T-helper 2 cell treated with Interferon-gamma antibody and Interleukin-4, amounts not matched to agents 5 μg/mL and 100 μg/mL, for 36 hours (primary cell): ENCODE results near the gene AHNAK.

Experiments used
- DNase-seq: peaks from one replicate; pipeline ENCODE4 v3.0.0; 2021; ENCODE audit warnings: low spot score
- H3K27ac Mint-ChIP-seq: one replicate; pipeline ENCODE4 v1.8.0; 2021; ENCODE audit warnings: mild to moderate bottlenecking, mixed read lengths
- H3K27me3 Mint-ChIP-seq: one replicate; pipeline ENCODE4 v1.8.0; 2021; ENCODE audit warnings: low read depth, mixed read lengths
- H3K36me3 Mint-ChIP-seq: one replicate; pipeline ENCODE4 v1.8.0; 2021; ENCODE audit warnings: low read depth, mixed read lengths
- H3K4me1 Mint-ChIP-seq: one replicate; pipeline ENCODE4 v1.8.0; 2021; ENCODE audit warnings: low read depth, mixed read lengths
- H3K4me3 Mint-ChIP-seq: one replicate; pipeline ENCODE4 v1.8.0; 2022; ENCODE audit warnings: mild to moderate bottlenecking, moderate library complexity, mixed read lengths
- H3K9me3 Mint-ChIP-seq: one replicate; pipeline ENCODE4 v1.8.0; 2021; ENCODE audit warnings: mixed read lengths

The AHNAK gene

DNA sequence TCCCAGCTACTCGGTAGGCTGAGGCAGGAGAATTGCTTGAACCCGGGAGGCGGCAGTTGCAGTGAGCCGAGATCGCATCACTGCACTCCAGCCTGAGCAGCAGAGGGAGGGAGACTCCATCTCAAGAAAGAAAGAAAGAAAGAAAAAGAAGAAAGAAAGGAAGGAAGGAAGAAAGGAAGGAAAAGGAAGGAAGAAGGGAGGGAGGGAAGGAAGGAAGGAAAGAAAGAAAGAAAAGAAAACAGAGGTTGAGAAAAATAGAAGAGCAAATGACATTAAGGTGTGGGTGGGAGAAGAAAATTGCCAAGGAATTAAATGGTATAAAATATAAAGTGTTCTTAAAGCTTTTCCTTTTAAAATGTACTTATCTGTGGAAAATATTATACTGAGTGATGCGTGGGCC lies 49.9 kb downstream of the AHNAK start:
- no peak overlapping the region for H3K4me3 Mint-ChIP-seq
- DNase-seq = no peak
- H3K27ac Mint-ChIP-seq = no peak overlapping the region
- peaks cover 15% of the 10 kb centered on the region for H3K27me3 Mint-ChIP-seq
- H3K4me1 Mint-ChIP-seq = peaks cover 6% of the 10 kb centered on the region
- no peaks in the 10 kb centered on the region for H3K36me3 Mint-ChIP-seq
- no peaks in the 10 kb centered on the region for H3K9me3 Mint-ChIP-seq

- DNase-seq = no peak
- Mint-ChIP-seq H3K27ac (no peak overlapping the region), H3K9me3 (no peaks in the 10 kb centered on the region), H3K27me3 (no peaks in the 10 kb centered on the region), H3K36me3 (no peaks in the 10 kb centered on the region), H3K4me1 (peaks cover 2% of the 10 kb centered on the region), H3K4me3 (no peak overlapping the region)
Observed at GRCh38 chr11:62494246-62494645, 52.4 kb downstream of the AHNAK start.

GRCh38 chr11:62493801-62494200 lies 52.8 kb downstream of the AHNAK start:
- no peaks in the 10 kb centered on the region for H3K36me3 Mint-ChIP-seq
- DNase-seq = no peak
- no peaks in the 10 kb centered on the region for H3K27me3 Mint-ChIP-seq
- peaks cover 2% of the 10 kb centered on the region for H3K4me1 Mint-ChIP-seq
- H3K27ac Mint-ChIP-seq = no peak overlapping the region
- H3K9me3 Mint-ChIP-seq = no peaks in the 10 kb centered on the region
- H3K4me3 Mint-ChIP-seq = no peak overlapping the region

DNA sequence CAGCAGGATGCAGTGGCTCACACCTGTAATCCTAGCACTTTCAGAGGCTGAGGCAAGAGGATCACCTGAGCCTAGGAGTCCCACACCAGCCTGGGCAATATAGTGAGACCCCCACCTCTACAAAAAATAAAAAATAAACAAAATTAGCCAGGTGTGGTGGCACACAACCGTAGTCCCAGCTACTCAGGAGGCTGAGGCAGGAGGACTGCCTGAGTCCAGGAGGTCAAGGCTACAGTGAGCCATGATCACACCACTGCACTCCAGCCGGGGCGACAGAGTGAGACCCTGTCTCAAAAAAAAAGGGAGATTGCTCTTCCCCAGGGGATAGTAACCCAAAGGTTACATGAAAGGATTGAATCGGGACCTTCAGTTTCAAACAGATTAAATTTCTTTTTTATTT lies 54.0 kb downstream of the AHNAK start:
- Mint-ChIP-seq H3K27me3 (no peaks in the 10 kb centered on the region), H3K27ac (no peak overlapping the region), H3K4me3 (no peak overlapping the region), H3K4me1 (peaks cover 4% of the 10 kb centered on the region), H3K9me3 (no peaks in the 10 kb centered on the region), H3K36me3 (no peaks in the 10 kb centered on the region)
- DNase-seq = no peak

- Mint-ChIP-seq H3K36me3 (no peaks in the 10 kb centered on the region), H3K4me3 (no peak overlapping the region), H3K4me1 (peaks cover 4% of the 10 kb centered on the region), H3K27ac (no peak overlapping the region), H3K27me3 (no peaks in the 10 kb centered on the region), H3K9me3 (no peaks in the 10 kb centered on the region)
- no peak for DNase-seq
Observed at GRCh38 chr11:62491571-62492329, 54.9 kb downstream of the AHNAK start.

- DNase-seq = no peak
- Mint-ChIP-seq H3K4me1 (peaks cover 4% of the 10 kb centered on the region), H3K27ac (no peak overlapping the region), H3K27me3 (peaks cover 2% of the 10 kb centered on the region), H3K4me3 (no peak overlapping the region), H3K36me3 (no peaks in the 10 kb centered on the region), H3K9me3 (no peaks in the 10 kb centered on the region)
Observed at GRCh38 chr11:62489204-62489603, 57.4 kb downstream of the AHNAK start.

- H3K4me1 Mint-ChIP-seq = peaks cover 4% of the 10 kb centered on the region
- H3K27me3 Mint-ChIP-seq = peaks cover 2% of the 10 kb centered on the region
- DNase-seq = no peak
- no peak overlapping the region for H3K27ac Mint-ChIP-seq
- H3K36me3 Mint-ChIP-seq = no peaks in the 10 kb centered on the region
- H3K4me3 Mint-ChIP-seq = no peak overlapping the region
- H3K9me3 Mint-ChIP-seq = no peaks in the 10 kb centered on the region
Observed at GRCh38 chr11:62487738-62488551, 58.7 kb downstream of the AHNAK start.

DNA sequence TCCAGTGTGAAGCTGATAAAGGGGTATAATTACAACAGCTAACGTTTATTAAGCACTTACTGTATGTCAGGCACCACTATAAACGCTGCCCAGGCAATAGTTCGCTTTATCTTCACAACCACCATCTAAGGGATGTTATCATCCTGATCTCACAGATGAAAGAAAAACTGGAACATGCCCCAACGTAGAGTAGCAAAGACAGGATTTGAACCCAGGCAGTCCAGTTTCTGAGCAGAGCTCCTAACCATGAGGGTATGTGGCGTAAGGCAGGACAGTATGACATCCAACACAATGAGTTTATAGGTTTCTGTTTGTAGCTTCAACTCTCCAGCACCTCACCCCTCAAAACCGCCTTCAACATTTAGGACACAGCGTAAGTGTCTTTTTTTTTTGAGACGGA lies 59.5 kb downstream of the AHNAK start:
- peaks cover 4% of the 10 kb centered on the region for H3K4me1 Mint-ChIP-seq
- peaks cover 2% of the 10 kb centered on the region for H3K27me3 Mint-ChIP-seq
- H3K4me3 Mint-ChIP-seq = no peak overlapping the region
- no peak for DNase-seq
- no peak overlapping the region for H3K27ac Mint-ChIP-seq
- no peaks in the 10 kb centered on the region for H3K9me3 Mint-ChIP-seq
- H3K36me3 Mint-ChIP-seq = no peaks in the 10 kb centered on the region

- Mint-ChIP-seq H3K9me3 (no peaks in the 10 kb centered on the region), H3K4me1 (peaks cover 4% of the 10 kb centered on the region), H3K4me3 (no peak overlapping the region), H3K27me3 (peaks cover 2% of the 10 kb centered on the region), H3K27ac (no peak overlapping the region), H3K36me3 (no peaks in the 10 kb centered on the region)
- no peak for DNase-seq
Observed at GRCh38 chr11:62484352-62484751, 62.3 kb downstream of the AHNAK start.

GRCh38 chr11:62482753-62483152 lies 63.9 kb downstream of the AHNAK start:
- DNase-seq = no peak
- H3K4me1 Mint-ChIP-seq = peaks cover under 1% of the 10 kb centered on the region
- no peaks in the 10 kb centered on the region for H3K36me3 Mint-ChIP-seq
- no peaks in the 10 kb centered on the region for H3K9me3 Mint-ChIP-seq
- no peak overlapping the region for H3K27ac Mint-ChIP-seq
- no peak overlapping the region for H3K4me3 Mint-ChIP-seq
- H3K27me3 Mint-ChIP-seq = peaks cover 2% of the 10 kb centered on the region

DNA sequence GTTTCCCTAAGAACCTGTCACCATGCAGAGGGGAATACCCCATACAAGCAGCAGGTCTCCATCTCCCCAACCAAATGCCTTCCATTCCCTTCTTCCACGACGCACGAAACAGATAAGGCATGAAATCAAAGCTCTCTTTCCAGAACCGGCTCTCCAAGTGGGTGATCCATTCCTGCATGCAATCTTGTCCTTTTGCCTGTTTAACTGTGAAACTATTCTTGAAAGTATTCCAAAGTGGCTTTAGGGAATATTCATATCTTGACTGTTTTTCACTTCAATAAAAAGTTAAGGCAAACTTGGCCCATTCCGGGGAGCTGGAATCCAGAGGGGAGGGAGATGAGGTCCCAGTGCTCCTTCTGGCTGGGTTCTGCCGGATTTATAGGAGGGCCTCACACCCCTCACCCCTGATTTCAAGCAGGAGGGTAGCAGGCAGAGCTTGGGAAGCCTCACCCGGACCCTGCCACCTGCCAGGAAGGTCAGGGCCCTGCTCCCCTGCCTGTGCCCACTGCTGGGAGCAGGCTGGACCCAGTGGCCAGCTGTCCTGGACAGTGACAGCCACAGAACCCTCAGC lies 66.9 kb downstream of the AHNAK start:
- no peak overlapping the region for H3K4me3 Mint-ChIP-seq
- H3K36me3 Mint-ChIP-seq = no peaks in the 10 kb centered on the region
- no peaks in the 10 kb centered on the region for H3K4me1 Mint-ChIP-seq
- DNase-seq = no peak
- H3K9me3 Mint-ChIP-seq = no peaks in the 10 kb centered on the region
- no peaks in the 10 kb centered on the region for H3K27me3 Mint-ChIP-seq
- H3K27ac Mint-ChIP-seq = no peak overlapping the region

- DNase-seq = no peak
- Mint-ChIP-seq H3K4me1 (no peaks in the 10 kb centered on the region), H3K4me3 (no peak overlapping the region), H3K27ac (no peak overlapping the region), H3K27me3 (no peaks in the 10 kb centered on the region), H3K36me3 (no peaks in the 10 kb centered on the region), H3K9me3 (no peaks in the 10 kb centered on the region)
Observed at GRCh38 chr11:62477927-62478326, 68.7 kb downstream of the AHNAK start.

GRCh38 chr11:62472063-62472884 lies 74.3 kb downstream of the AHNAK start:
- Mint-ChIP-seq H3K27ac (no peak overlapping the region), H3K9me3 (no peaks in the 10 kb centered on the region), H3K36me3 (no peaks in the 10 kb centered on the region), H3K4me1 (peaks cover 6% of the 10 kb centered on the region), H3K27me3 (no peaks in the 10 kb centered on the region), H3K4me3 (no peak overlapping the region)
- DNase-seq = no peak

DNA sequence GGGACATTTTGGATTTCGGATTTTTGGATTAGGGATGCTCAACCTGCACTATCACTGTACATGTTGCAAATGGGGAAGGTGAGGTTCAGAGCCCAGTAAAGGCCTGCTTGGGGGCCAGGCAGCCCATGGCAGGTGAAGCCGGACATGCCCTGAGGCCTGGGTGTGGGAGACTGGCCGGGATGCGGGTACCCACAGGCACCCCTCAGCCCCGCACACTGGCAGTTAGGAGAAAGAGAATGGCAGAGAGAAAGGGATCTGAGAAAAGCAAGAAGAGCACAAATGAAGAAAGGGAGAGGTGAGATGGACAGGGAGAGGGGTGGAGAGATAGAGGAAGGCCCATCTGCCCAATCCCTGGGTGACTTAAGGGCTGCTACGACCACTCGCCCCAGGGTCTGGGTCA lies 75.0 kb downstream of the AHNAK start:
- H3K27ac Mint-ChIP-seq = no peak overlapping the region
- H3K9me3 Mint-ChIP-seq = no peaks in the 10 kb centered on the region
- no peak for DNase-seq
- no peak overlapping the region for H3K4me3 Mint-ChIP-seq
- peaks cover 6% of the 10 kb centered on the region for H3K4me1 Mint-ChIP-seq
- no peaks in the 10 kb centered on the region for H3K36me3 Mint-ChIP-seq
- H3K27me3 Mint-ChIP-seq = no peaks in the 10 kb centered on the region
